GM19324 (cell line): Measurements from ENCODE around the gene VPS35.
"Not testable (repeated sequence)": the region's sequence is repeated elsewhere in the genome, so short reads cannot be mapped to it uniquely, and the experiment has no call there.

ENCODE experiments used
- ATAC-seq: cut with Tn5 transposase; IDR thresholded peaks from one replicate; pipeline ENCODE4 v1.9.1; 2021; ENCODE audit warnings: mild to moderate bottlenecking, moderate library complexity; ENCODE audit not compliant: unreplicated experiment, low FRiP score

Gene VPS35

DNA sequence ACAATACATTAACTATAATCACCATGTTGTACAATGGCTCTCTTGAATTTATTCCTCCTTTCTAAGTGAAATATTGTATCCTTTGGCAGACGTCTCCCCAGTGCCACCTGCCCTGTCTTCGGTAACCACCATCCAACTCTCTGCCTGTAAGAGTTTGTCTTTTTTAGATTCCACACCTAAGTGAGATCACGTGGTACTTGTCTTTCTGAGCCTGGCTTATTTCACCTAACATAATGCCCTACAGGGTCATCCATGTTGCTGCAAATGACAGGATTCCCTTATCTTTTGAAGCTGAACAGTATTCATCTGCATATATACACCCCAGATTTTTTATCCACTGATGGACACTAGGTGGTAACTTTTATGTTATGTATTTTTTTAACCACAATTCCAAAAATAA, 24.7 kb upstream of the VPS35 start:
- ATAC-seq: no peak

DNA sequence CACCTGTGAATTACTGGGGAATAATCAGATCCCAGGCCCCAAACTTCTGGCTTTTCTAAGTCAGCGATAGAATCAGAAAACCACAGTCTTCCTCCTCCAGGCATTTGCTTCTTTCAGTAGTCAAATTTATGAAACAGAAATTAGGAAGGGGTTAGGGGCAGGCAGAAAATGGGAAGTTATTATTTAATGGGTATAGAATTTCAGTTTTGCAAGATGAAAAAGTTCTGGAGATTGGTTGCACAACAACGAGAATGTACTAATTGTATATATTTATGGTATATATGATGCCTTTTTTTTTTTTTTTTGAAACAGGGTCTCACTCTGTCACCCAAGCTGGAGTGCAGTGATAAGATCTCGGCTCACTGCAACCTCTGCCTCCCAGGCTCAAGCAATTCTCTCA, 23.9 kb upstream of the VPS35 start:
- no peak for ATAC-seq

DNA sequence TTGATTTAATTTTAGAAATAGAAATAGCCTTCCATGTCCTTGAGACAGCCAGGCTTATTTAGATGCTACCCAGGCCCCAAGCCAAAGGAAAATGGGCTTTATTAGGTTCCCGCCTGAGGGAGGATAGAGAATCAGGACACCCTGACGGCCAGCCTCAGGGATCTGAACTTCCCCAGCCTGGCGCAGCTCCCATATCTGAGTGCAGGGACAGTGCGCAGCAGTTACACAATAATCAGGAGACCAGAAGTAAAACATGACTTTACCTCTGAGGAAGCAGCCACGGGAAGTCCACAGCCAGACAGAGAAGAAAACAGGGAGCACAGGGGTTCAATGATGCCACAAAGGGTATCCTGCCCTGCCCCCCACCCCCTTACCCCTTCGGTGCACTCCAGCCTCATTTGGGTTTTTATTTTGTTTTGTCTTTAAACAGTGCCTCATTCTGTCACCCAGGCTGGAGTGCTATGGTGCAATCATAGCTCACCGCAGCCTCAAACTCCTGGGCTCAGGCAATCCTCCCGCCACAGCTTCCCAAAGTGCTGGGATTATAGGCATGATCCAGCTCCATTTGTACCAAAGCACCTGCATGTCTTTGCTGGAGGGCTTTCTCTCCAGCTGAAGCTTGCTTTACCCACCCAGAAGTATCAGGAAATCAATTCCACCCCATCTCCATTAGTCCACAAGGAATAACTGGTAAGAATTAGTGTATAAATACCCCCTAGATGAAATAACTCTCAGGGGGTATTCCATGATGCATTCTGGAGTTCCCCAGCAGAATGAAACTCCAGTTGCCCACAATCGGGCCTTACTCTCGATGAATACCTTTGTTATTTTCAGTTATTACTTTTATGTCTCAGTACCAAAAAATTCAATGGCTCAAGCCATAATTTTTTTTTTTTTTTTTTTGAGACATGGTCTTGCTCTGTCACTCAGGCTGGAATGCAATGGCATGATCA, 22.4 kb upstream of the VPS35 start:
- ATAC-seq: no peak

DNA sequence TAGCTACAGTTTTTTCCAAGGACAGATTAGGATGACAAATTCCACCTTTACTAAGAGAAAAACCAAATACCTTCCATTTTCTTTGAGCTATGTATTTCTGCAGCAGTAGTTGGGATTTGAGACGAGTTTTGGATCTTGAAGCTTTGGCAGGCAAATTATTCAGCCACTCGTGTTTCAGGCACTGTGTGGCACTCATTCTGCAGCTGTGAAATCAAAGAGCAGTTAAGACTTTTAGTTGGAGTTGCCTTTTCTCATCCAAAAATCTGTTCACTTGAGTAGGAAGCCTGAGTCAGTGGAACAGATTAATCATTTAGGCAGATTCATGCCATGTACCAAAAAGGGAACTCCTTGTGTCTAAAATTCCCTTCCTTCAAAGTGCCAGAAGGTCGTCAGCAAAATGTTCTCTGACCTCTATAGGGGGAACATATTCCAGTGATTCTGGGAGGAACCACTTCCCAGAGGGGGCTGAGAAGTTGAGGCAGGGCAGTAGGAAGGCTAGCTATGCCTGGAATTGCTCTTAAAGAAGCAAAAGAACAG, 20.6 kb upstream of the VPS35 start:
- ATAC-seq: no peak

DNA sequence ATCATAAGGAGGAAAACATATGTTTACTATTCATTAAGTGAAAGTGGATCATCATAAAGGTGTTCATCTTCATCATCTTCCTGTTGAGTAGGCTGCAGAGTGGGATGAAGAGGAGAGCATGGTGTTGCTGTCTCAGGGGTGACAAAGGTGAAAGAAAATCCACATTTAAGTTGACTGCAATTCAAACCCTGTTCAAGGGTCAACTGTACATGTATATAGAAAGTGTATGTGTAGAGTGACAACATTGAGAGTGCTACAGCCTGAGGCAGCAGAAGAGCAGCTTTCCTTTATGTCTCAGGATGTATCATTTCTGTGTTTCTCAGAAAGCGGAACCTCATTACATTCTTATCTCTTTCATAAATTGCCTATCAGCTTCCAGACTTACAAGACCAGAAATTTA, 17.7 kb upstream of the VPS35 start:
- ATAC-seq: no peak

DNA sequence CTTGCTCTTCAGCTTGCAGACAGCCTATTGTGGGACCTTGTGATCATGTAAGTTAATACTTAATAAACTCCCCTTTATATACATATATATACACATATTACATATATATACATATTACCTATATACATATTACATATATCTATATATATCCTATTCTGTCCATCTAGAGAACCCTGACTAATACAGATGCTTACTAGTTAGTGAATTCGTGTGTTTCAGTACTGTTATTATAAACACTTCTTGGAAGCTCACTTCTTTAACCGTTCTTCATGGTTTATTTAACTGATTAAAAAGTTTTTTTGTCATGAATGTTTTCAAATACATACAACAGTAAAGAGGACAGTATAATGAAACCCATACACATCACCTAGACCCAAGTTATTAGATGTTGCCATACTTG, 13.1 kb upstream of the VPS35 start:
- no peak for ATAC-seq

DNA sequence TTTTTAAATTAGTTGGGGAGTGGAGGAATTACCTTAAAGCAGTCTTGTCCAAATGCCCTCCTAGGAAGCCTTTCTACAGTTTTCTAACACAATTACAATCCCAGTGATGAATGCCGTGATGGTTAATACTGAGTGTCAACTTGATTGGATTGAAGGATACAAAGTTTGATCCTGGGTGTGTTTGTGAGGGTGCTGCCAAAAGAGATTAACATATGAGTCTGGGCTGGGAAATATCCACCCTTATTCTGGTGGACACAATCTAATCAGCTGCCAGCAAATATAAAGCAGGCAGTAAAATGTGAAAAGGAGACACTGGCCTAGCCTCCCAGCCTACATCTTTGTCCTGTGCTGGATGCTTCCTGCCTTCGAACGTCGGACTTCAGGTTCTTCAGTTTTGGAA, 12.6 kb upstream of the VPS35 start:
- no peak for ATAC-seq

DNA sequence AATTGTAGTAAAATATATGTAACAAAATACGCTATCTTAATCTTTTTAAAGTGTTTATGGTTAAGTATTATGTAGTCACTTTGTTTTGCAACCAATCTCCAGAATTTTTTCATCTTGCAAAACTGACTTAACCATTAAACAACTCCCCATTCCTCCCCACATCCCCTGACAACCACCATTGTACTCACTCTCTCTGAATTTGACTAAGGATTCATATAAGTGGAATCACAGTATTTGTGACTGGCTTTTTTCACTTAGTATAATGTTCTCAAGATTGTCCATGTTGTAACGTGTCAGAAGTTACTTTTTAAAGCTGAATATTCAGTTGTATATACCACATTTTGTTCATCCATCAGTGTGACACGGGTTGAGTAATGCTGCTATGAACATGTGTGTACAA, 11.1 kb upstream of the VPS35 start:
- ATAC-seq: no peak

DNA sequence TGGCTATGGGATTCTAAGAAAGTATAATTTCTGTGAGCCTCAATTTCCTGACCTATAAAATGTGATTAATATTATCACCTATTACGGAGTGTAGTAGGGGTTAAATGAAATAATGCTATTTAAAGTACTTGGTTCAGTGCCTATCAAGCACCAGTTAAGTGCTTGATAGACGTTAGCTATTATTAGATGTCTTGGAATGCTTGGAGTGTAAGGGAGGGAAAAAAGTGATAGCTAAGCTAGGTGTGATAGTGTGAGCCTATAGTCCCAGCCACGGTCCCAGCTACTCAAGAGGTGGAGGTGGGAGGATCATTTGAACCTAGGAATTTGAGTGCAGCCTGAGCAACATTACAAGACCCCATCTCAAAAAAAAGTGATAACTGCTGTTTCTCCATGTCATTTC, 8.0 kb upstream of the VPS35 start:
- no peak for ATAC-seq

DNA sequence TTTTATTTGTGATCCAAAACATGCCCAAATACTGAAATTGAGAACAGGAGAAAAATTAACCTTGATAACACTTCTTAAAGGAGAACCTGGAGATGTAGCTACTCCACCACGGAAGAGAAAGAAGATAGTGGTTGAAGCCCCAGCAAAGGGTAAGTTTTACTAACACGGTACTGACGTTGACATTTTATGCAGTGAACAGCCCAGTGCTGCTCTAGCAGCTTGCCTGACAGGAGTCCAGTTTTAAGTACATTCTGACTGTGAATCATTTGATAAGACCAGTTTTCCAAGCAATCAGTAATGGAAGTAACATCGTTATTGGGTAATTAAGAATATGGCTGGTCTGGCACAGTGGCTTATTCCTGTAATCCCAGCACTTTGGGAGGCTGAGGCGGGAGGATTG, 7.0 kb upstream of the VPS35 start:
- ATAC-seq: no peak

DNA sequence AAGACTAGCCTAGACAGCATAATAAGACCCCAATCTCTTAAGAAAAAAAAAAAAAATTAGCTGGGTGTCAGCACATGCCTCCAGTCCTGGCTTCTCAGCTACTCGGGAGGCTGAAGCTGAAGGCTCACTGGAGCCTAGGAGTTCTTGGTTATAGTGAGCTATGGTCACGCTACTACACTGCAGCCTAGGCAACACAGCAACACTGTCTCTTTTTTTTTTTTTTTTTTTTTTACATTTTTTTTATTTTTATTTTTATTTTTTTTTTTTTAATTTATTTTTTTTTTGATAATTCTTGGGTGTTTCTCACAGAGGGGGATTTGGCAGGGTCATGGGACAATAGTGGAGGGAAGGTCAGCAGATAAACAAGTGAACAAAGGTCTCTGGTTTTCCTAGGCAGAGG, 4.6 kb upstream of the VPS35 start:
- no peak for ATAC-seq

DNA sequence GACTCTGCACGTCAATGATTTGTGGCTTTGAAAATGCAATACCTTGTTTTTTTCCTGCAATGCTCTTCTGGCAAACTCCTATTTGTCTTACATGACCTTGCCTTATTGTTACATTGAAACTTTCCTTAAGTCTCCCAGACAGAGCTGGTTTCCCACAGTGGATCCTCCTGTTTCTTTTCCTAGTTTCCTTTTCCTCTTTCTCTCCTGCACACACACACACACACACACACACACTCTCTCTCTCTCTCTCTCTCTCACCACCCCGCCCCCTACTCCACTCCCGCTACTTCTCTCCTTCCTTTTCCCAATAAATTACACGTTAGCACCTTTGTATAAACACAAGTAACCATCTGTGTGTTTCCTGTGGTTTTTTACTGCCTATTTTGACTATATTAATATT, 2.7 kb upstream of the VPS35 start:
- ATAC-seq: no peak

DNA sequence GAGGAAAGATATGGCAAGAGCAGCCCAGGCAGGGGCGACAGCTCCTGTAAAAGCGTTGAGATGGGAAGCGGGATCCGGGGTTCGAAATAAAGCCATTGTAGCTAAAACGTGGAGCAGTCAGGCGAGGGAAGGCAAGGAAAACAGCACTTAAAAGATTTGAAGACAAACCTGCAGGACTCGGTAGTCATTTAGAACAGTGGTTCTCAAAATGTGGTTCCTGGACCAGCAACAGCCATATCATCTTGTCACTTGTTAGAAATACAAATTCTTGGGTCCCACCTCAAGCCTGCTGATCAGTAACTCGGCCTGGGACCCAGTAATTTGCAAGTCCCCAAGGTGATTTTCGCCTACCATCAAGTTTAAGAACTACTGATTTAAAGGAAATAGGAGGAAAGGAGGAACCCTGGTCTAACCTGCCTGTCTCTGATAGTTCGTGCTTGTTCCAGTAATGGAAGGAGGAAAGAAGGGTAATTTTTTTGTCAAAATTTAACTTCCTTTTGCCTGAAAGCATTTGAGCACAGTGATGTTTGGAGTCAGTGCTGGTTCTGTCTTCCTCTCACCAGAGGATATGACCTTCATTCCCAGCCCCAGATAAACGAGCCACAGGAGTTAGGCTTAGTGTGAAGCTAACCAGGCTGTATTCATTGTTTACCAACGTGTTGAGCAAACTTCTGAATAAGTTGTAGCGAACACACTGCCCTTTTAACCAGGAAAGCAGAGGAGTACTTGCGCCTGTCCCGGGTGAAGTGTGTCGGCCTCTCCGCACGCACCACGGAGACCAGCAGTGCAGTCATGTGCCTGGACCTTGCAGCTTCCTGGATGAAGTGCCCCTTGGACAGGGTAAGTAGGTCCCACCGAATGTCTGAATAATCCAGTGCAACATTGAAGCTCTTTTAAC, 1.6 kb upstream of the VPS35 start:
- ATAC-seq: no peak

DNA sequence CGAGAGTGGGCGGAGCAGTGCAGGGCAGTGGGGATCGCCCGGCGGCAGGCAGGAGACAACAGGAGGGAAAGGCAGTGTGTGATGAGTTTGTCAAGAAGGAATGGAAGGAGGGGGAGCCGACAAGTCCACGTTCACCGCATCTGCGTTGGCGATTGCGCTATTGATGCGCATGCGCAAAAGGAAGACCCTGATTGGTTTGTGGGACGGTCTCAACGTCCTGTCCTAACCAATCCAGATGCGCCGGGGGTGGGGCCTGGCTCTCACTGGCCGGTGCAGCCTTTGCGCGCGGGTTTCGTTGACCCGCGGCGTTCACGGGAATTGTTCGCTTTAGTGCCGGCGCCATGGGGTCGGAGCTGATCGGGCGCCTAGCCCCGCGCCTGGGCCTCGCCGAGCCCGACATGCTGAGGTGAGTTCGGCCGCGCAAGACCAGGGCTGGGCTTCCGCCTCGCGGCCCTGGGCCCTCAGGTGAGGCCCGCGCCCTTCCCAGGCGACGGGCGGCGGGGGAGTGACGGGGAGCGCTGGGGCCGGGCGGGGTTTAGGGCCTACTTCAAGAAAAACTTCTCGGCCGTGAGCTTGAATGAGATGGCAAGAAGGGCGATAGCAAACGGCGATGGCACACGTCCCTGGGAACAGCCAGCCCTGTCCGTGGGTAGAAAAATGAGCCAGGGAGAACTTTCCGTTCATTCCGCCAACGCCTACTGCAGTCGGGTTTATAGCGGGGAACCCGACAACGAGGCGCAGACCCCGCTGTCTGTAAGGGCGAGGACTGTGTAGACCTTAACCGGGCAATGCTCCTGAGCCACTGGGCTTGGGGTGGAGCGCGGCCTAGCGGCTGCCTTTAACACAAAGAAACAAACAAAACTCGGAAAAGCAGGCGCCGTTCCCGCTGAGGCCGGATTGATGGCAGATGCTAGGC, 645 bp upstream of the VPS35 start, which contains the start of gene ORC6:
Gene ORC6, plus strand, starts transcription at position 295 of the 916 bp plus-strand sequence. Its CDS starts 47 bp downstream, at position 342.
- ATAC-seq: peak; percentile 86

DNA sequence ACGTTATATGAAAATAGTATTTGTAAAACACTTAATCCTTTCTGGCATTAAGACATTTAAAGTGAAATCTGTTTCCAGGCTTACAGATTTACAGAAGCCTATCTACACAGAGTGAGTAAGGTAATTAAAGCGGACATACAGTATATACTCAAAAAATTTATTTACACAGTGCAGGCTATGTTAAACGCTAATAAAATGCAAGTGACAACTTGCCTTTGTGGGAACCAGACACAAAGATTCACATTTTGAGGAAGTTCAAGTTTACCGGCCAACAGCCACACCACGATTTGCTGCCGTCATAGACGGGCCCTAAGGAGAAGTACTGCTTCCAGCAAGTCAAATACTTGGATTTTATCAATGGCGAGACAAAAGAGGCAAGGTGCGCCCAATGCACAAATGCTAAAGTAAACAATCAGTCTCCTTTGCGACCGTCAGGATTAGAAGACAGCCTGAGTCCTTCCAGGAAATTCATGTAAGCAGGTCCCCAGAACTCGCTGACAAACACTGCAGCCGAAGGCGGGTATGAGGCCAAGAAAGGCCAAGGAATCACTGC, 801 bp downstream of the VPS35 start:
- no peak for ATAC-seq

DNA sequence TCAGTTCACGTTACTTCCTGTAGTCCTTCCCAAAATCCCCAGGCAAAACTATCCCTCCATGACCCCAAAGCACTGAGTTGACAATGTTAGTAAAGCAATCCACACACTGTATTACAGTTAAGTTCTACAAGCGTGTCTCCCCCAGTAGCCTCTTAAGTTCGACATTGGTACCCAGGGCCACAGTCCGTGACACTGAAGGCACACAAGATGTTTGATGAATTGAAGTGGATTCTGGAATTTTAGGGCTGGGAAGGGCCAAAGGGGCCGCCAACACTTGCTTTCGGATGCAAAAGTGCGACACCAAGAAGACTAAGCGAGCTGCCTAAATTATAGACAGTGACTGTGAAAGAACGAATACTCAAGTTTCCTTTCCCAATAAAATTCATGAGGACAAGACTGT, 1.5 kb downstream of the VPS35 start:
- ATAC-seq: no peak

DNA sequence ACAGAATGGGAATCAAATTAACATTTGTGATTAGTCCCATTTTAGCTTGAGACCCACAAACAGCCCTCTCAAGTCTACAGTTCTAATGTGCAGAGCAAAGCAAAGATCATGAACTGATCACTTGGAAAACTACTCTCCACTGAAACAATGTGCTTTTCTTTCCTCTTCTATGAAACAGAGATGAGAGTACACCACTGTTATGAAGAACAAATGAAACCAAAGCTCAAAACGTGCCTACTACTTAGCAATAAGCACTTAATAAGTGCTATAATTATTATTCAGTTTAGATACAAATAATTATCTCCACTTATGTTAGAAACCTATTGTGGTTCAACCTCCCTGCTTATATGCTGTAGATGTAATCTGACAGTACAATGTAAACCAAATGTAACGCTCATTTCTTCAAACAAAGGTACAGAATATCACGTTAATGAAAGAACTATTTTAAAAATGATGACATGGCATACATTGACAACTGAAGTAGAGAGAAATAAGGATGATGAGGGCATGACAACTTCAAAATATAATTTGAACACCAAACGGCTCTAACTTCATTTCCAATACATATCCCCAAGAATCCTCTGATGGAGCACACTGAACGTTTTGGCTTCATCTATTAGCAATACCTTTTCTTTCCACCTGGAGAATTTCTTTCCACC, 2.0 kb downstream of the VPS35 start:
- ATAC-seq: no peak

DNA sequence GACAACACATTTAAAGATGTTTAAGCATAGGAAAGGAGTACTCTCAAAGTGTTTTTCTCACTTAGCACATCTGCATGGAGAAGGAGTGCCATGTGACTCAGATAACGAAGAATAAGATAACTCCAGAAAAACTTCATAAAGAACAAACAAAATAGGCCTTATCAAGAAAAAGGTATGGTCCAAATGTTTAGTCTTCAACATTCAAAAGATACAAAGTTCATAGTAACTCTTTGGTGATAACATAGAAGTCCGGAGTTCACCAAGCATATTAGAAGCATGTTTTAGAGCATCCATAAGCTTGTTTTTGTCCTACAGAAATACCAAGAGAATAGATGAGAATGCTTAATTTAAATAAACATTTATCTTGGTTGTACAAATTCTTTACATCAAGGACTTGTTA, 7.1 kb downstream of the VPS35 start:
- ATAC-seq: not testable (repeated sequence)

DNA sequence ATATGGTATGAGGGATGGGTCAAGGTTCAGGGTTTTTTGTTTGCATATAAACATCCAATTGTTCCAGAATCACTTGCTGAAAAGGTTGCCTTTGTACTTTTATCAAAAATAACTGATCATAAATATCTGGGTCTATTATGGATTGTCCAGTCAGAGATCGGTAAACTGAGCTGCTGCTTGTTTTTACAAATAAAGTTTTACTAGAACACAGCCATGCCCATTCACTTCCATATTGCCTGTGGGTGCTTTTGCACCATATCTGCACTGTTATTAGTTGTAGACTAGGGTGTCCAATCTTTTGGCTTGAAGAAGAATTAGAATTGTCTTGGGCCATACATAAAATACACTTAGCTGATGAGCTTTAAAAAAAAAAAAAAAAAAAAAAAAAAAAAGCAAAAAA, 11.0 kb downstream of the VPS35 start:
- ATAC-seq: not testable (repeated sequence)
